ENCODE measurements around the gene TIMM44. TPM values are rescaled to one million over a fixed set of nuclear protein-coding genes. Genes with fewer than 3 reads are reported as not detected.

TIMM44 gene
- total RNA-seq, 4 donors from 2014 or later = 55.5 to 211 (median 80.7) TPM

- H3K4me3 ChIP-seq = no peak overlapping the region
- no peak for TF ChIP-seq POLR2A (IDR thresholded peaks at IDR 0.05)
- TF ChIP-seq CTCF (IDR thresholded peaks at IDR 0.05) = no peak
- H3K27ac ChIP-seq = no peak overlapping the region
- peaks cover 0 to 88% (median 0%) of the 10 kb centered on the region in 3 donors for H3K36me3 ChIP-seq
- no peak for DNase-seq
- no peaks in the 10 kb centered on the region for H3K9me3 ChIP-seq
- H3K27me3 ChIP-seq = no peaks in the 10 kb centered on the region
- H3K4me1 ChIP-seq = no peaks in the 10 kb centered on the region
Observed at GRCh38 chr19:7968008-7968795, 24.7 kb upstream of the TIMM44 start.

- no peak for DNase-seq
- no peak overlapping the region for H3K27ac ChIP-seq
- H3K36me3 ChIP-seq = peaks cover 0 to 91% (median 0%) of the 10 kb centered on the region in 3 donors
- TF ChIP-seq POLR2A (IDR thresholded peaks at IDR 0.05) = no peak
- TF ChIP-seq CTCF (IDR thresholded peaks at IDR 0.05) = no peak
- no peak overlapping the region for H3K4me3 ChIP-seq
- no peaks in the 10 kb centered on the region for H3K9me3 ChIP-seq
- H3K27me3 ChIP-seq = no peaks in the 10 kb centered on the region
- no peaks in the 10 kb centered on the region for H3K4me1 ChIP-seq
Observed at GRCh38 chr19:7965921-7966665, 22.6 kb upstream of the TIMM44 start.

- no peaks in the 10 kb centered on the region for H3K9me3 ChIP-seq
- no peaks in the 10 kb centered on the region for H3K27me3 ChIP-seq
- H3K4me3 ChIP-seq = no peak overlapping the region
- H3K27ac ChIP-seq = no peak overlapping the region
- peaks cover 0 to 91% (median 0%) of the 10 kb centered on the region in 3 donors for H3K36me3 ChIP-seq
- H3K4me1 ChIP-seq = no peaks in the 10 kb centered on the region
- no peak for DNase-seq
- TF ChIP-seq CTCF (IDR thresholded peaks at IDR 0.05) = no peak
- TF ChIP-seq POLR2A (IDR thresholded peaks at IDR 0.05) = no peak
Observed at GRCh38 chr19:7965259-7965841, 21.9 kb upstream of the TIMM44 start.

- no peak for DNase-seq
- Histone ChIP-seq H3K36me3 (peaks cover 0 to 75% (median 0%) of the 10 kb centered on the region in 3 donors), H3K4me1 (no peaks in the 10 kb centered on the region), H3K4me3 (no peak overlapping the region), H3K9me3 (no peaks in the 10 kb centered on the region), H3K27me3 (no peaks in the 10 kb centered on the region), H3K27ac (no peak overlapping the region)
- TF ChIP-seq CTCF (IDR thresholded peaks at IDR 0.05) (no peak), POLR2A (IDR thresholded peaks at IDR 0.05) (no peak)
Observed at GRCh38 chr19:7963566-7963965, 20.1 kb upstream of the TIMM44 start.

GRCh38 chr19:7962644-7963268 is 19.3 kb upstream of the TIMM44 start:
- TF ChIP-seq POLR2A (IDR thresholded peaks at IDR 0.05) (no peak), CTCF (IDR thresholded peaks at IDR 0.05) (no peak)
- no peaks in the 10 kb centered on the region for H3K9me3 ChIP-seq
- no peaks in the 10 kb centered on the region for H3K4me1 ChIP-seq
- no peak overlapping the region for H3K4me3 ChIP-seq
- H3K27me3 ChIP-seq = no peaks in the 10 kb centered on the region
- H3K27ac ChIP-seq = no peak overlapping the region
- H3K36me3 ChIP-seq = peaks cover 0 to 74% (median 0%) of the 10 kb centered on the region in 3 donors
- no peak for DNase-seq
